Endothelial cell of umbilical vein (primary cell): ENCODE results near the gene TMEM120B.

Experiments
- CTCF ChIP-seq, 2 donors: IDR thresholded peaks; 1 replicate in 1 of 2; 2 replicates in 1 of 2; pipeline ENCODE4 v1.5.1; 2011; ENCODE audit warnings: low read length in 2 of 2, mild to moderate bottlenecking in 2 of 2, moderate library complexity in 2 of 2, control low read depth in 1 of 2, inconsistent platforms in 1 of 2, low read depth in 1 of 2; ENCODE audit not compliant: insufficient read depth in 1 of 2; ENCODE audit errors: extremely low read depth in 1 of 2
- POLR2A ChIP-seq: IDR thresholded peaks from 2 replicates; pipeline ENCODE4 v1.6.1; 2012; ENCODE audit warnings: low read depth, mild to moderate bottlenecking, control low read depth, low read length
- POLR2AphosphoS5 ChIP-seq: IDR thresholded peaks from 2 replicates; pipeline ENCODE4 v1.6.1; 2012; ENCODE audit warnings: low read depth, mild to moderate bottlenecking, control low read depth, low read length, moderate library complexity; ENCODE audit not compliant: insufficient read depth

GRCh38 chr12:121791671-121792551, 79.4 kb downstream of the TMEM120B start:
- no peak for TF ChIP-seq POLR2AphosphoS5
- TF ChIP-seq CTCF (IDR thresholded peaks at IDR 0.05; ENCODE audit: extremely low read depth in 1 of 2, insufficient read depth in 1 of 2, low read depth in 1 of 2, low read length in 2 of 2), result no peak
- TF ChIP-seq POLR2A, result no peak
